OCI-LY7 (cell line): ENCODE measurements around the gene MICAL3. TPM values are rescaled to one million over a fixed set of nuclear protein-coding genes. Genes with fewer than 3 reads are reported as not detected.

Experiments
- BruUV-seq: library from RNA; stranded (reverse); fragments of 400-500 nt; replicated peaks from 2 replicates; lab custom pipeline; 2021; lab: Mats Ljungman, UMichigan
- CTCF ChIA-PET: fragments of 300-600 bp; sonication (Branson Sonifier 250); formaldehyde crosslinking; loops from one replicate; lab custom pipeline; 2022; ENCODE audit warnings: antibody characterized with exemption; ENCODE audit not compliant: unreplicated experiment; lab: Charles Lee
- POLR2A ChIA-PET: fragments of 300-600 bp; sonication (Branson Sonifier 250); formaldehyde crosslinking; loops from one replicate; lab custom pipeline; 2022; ENCODE audit warnings: antibody characterized with exemption; lab: Charles Lee
- DNase-seq: peaks from one replicate; pipeline ENCODE4 v3.0.0-alpha.2; 2015; ENCODE audit warnings: low spot score
- H2AFZ ChIP-seq: fragments of 200-600 bp; sonication (generic), shearing (Covaris generic); 2 replicates; pipeline ENCODE4 v1.6.1; 2014; ENCODE audit warnings: mild to moderate bottlenecking, antibody characterized with exemption, low read length, moderate library complexity
- H3K27ac ChIP-seq: fragments of 200-600 bp; sonication (generic); 2 replicates; pipeline ENCODE4 v1.5.1; 2014; ENCODE audit warnings: mixed run types, low read depth, mild to moderate bottlenecking, moderate library complexity, low read length, inconsistent platforms; ENCODE audit not compliant: poor library complexity, severe bottlenecking
- H3K36me3 ChIP-seq: fragments of 200-600 bp; sonication (generic); 2 replicates; pipeline ENCODE4 v1.6.1; 2014; ENCODE audit warnings: mild to moderate bottlenecking, antibody characterized with exemption, low read length, moderate library complexity, mixed read lengths; ENCODE audit not compliant: insufficient read depth
- H3K4me1 ChIP-seq: fragments of 200-600 bp; sonication (generic); 2 replicates; pipeline ENCODE4 v1.5.1; 2014; ENCODE audit warnings: mild to moderate bottlenecking, low read length; ENCODE audit not compliant: insufficient read depth, poor library complexity, severe bottlenecking
- H3K4me2 ChIP-seq: fragments of 200-600 bp; sonication (generic); 2 replicates; pipeline ENCODE4 v1.6.1; 2014; ENCODE audit warnings: mild to moderate bottlenecking, low read length
- H3K4me3 ChIP-seq: fragments of 200-600 bp; sonication (generic); 2 replicates; pipeline ENCODE4 v1.5.1; 2014; ENCODE audit warnings: mild to moderate bottlenecking, low read depth, low read length; ENCODE audit not compliant: poor library complexity, severe bottlenecking
- H3K79me2 ChIP-seq: fragments of 200-600 bp; sonication (generic); 2 replicates; pipeline ENCODE4 v1.6.1; 2016; ENCODE audit warnings: low read depth, mild to moderate bottlenecking, low read length, moderate library complexity, mixed read lengths; ENCODE audit not compliant: insufficient read depth
- H3K9me2 ChIP-seq: fragments of 200-600 bp; sonication (generic); 2 replicates; pipeline ENCODE4 v1.6.1; 2016; ENCODE audit warnings: mild to moderate bottlenecking, low read length, mixed read lengths; ENCODE audit not compliant: insufficient read depth
- H3K9me3 ChIP-seq: fragments of 200-600 bp; sonication (generic); 2 replicates; pipeline ENCODE4 v1.6.1; 2014; ENCODE audit warnings: mild to moderate bottlenecking, mixed run types, low read length, mixed read lengths
- H4K20me1 ChIP-seq: fragments of 200-600 bp; sonication (generic); 2 replicates; pipeline ENCODE4 v1.6.1; 2014; ENCODE audit warnings: mild to moderate bottlenecking, antibody characterized with exemption, low read length, moderate library complexity, mixed read lengths; ENCODE audit not compliant: insufficient read depth
- EZH2phosphoT487 ChIP-seq: fragments of 200-600 bp; sonication (generic); IDR thresholded peaks from 2 replicates; pipeline ENCODE4 v1.6.1; 2018; ENCODE audit warnings: low read depth, borderline replicate concordance, mild to moderate bottlenecking, mixed run types, antibody characterized with exemption, low read length, moderate library complexity, mixed read lengths
- intact Hi-C: fragments of 100-400 bp; cut with micrococcal nuclease; formaldehyde crosslinking; loops from one replicate; pipeline ENCODE4 v1.10.0; 2022; ENCODE audit not compliant: unreplicated experiment
- total RNA-seq, 2 experiments: library from RNA; depleted of rRNA in 1 of 2; stranded (reverse); fragments of >200 nt in 1 of 2; shearing (Covaris generic) in 1 of 2; gene quantifications; 2 replicates each; pipeline ENCODE4 v1.2.3, GENCODE V29; 2014 to 2022
- TF ChIP-seq, protein P1 (sequence below): fragments of 200-600 bp; sonication (generic); conservative IDR thresholded peaks from 2 replicates; pipeline ENCODE4 v1.5.1; 2014; ENCODE audit warnings: mild to moderate bottlenecking, antibody characterized with exemption, low read length, moderate library complexity, mixed read lengths

The MICAL3 gene
- total RNA-seq, 2 experiments from 2014 or later, result 80.9 to 210 TPM

DNA sequence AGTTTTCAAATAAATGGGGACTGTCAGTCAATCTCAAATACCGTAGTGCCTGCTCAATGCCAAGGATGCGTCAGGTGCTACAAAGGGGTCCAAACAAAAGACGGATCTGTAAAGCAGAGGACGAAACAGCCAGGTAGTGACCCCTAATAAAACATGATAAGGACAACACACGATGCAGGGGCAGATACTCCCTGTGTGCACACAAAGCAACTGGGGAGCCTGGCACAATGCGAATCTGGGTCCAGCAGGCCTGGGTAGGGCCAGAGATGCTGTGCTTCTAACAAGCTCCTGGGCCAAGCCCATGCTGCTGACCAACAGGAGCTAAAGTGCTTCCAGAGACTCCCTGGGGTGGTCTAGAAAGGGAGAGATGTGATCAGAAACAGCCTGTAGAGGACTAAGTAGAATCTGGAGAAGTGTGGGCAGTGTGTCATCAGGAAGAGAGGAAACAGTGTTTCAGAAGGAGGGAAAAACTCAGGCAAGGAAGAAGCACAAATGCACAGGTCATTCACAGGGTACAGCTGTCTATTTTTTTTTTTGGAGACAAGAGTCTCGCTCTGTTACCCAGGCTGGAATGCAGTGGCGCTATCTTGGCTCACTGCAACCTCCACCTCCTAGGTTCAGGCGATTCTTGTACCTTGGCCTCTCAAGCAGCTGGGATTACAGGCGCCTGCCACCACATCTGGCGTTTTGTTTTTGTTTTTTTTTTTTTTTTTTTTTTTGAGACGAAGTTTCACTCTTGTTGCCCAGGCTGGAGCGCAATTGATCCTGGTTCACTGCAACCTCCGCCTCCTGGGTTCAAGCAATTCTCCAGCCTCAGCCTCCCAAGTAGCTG lies 74.5 kb downstream of the MICAL3 start:
- no peak overlapping the region for H3K27ac ChIP-seq
- ChIA-PET POLR2A (interaction anchor here (0.9 kb wide), 1 partner anchor 9 kb away, joined by 5 read pairs; no protein-coding TSS in a partner anchor), CTCF (no interaction called here)
- H3K9me2 ChIP-seq, result no peaks in the 10 kb centered on the region
- peaks cover 37% of the 10 kb centered on the region for H4K20me1 ChIP-seq
- no peak overlapping the region for H2AFZ ChIP-seq
- H3K4me1 ChIP-seq, result peaks cover 36% of the 10 kb centered on the region
- no peak overlapping the region for H3K4me3 ChIP-seq
- H3K4me2 ChIP-seq, result no peak overlapping the region
- DNase-seq, result no peak
- intact Hi-C loops, result no loop called here
- H3K9me3 ChIP-seq, result no peaks in the 10 kb centered on the region
- H3K79me2 ChIP-seq, result peaks cover 100% of the 10 kb centered on the region
- BruUV-seq, result no TSS peak
- TF ChIP-seq EZH2phosphoT487, result no peak
- TF ChIP-seq, protein P1, sequence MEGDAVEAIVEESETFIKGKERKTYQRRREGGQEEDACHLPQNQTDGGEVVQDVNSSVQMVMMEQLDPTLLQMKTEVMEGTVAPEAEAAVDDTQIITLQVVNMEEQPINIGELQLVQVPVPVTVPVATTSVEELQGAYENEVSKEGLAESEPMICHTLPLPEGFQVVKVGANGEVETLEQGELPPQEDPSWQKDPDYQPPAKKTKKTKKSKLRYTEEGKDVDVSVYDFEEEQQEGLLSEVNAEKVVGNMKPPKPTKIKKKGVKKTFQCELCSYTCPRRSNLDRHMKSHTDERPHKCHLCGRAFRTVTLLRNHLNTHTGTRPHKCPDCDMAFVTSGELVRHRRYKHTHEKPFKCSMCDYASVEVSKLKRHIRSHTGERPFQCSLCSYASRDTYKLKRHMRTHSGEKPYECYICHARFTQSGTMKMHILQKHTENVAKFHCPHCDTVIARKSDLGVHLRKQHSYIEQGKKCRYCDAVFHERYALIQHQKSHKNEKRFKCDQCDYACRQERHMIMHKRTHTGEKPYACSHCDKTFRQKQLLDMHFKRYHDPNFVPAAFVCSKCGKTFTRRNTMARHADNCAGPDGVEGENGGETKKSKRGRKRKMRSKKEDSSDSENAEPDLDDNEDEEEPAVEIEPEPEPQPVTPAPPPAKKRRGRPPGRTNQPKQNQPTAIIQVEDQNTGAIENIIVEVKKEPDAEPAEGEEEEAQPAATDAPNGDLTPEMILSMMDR, result no peak
- H3K36me3 ChIP-seq, result peaks cover 78% of the 10 kb centered on the region

DNA sequence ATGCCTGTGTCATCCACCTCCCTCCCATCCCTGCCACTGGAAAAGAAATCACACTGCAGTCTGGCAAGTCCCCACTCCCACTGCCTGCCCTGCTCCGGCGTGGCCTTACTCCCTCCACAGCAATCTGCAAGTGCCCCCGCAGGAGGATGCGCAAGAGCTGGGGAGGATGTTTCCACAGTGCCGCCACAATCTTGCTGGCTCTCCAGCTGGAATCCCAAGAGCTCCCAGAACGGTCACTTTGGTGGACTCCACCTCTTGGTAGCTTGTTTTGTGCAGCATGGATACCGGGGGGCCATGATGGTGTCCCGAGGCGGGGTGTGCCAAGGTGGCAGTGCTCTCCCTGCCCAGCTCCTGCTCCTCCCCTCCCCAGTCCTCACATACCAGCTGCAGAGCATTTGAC lies 76.3 kb downstream of the MICAL3 start:
- Histone ChIP-seq H3K79me2 (peaks cover 100% of the 10 kb centered on the region), H3K4me2 (no peak overlapping the region), H3K9me2 (no peaks in the 10 kb centered on the region), H3K4me1 (peaks cover 49% of the 10 kb centered on the region), H4K20me1 (peaks cover 53% of the 10 kb centered on the region), H3K36me3 (peaks cover 73% of the 10 kb centered on the region), H2AFZ (no peak overlapping the region), H3K27ac (no peak overlapping the region), H3K9me3 (no peaks in the 10 kb centered on the region), H3K4me3 (no peak overlapping the region)
- ChIA-PET CTCF (interaction anchor here (0.6 kb wide), 1 partner anchor 177 kb away, joined by 3 read pairs; no protein-coding TSS in a partner anchor), POLR2A (interaction anchor here (0.6 to 0.8 kb wide), 4 partner anchors 16 to 639 kb away, joined by 3 read pairs; no protein-coding TSS in a partner anchor)
- TF ChIP-seq EZH2phosphoT487, result no peak
- TF ChIP-seq, protein P1, result no peak
- no TSS peak for BruUV-seq
- intact Hi-C loops, result no loop called here
- DNase-seq, result no peak
